HL-60/S4 (cell line): ENCODE results near the gene FNDC3B.

Source experiments
- in situ Hi-C: fragments of 300-500 bp; cut with MboI; formaldehyde crosslinking; loops from 2 replicates; pipeline ENCODE4 v1.14.3; 2022; ENCODE audit warnings: low sequenced_read_pairs

FNDC3B gene

GRCh38 chr3:172070802-172071201 lies 31.4 kb downstream of the FNDC3B start:
- in situ Hi-C loops: no loop called here

- in situ Hi-C loops: no loop called here
Observed at GRCh38 chr3:172071780-172072330, 32.5 kb downstream of the FNDC3B start.

DNA sequence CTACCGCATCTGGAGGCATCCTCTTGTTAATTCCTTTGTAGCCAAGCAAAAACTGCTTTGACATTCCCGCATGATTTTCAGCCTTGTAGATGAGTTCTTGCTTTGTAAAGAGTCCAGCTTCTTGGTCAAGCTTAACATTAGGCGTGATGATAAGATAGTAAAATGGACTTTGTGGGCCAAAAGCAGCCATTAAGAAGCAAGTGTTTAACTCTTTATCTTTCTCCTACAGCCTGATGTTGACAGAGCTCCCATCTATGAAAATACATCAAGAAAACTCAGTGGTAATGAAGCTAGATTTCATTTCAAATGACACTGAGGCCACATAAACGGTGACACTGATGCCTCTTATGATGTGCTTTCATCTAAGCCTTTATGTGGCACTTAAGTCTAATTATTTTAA lies 33.2 kb downstream of the FNDC3B start:
- in situ Hi-C loops: no loop called here

DNA sequence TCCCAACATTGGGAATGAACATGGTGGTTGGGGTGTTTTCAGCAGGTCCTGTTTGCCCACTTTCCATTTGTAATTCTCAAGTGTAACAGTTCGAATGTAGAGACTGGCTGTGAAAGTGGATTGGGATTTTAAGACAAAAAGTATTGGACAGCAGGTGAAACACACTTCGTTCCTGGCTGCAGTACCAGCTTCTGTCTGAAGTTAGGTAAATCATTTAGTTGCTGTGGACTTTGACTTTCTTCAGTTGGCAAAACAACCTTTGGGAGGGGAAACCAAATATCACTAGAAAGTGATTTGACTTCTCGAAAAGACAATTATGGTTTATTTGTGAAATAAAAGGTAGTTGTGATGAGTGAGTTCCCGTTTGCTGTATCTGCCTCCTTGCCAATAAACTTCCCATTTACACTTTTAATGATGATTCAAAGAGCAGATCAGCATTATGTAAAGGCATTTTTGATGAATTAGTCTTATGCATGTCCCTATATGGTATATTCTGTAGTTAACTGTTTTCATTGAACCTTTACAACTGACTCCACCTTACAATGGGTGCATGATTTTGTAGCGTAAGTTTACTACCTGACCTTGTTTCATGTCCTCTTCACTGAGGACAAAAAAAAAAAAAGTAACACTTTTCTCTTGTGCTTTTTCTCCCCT lies 34.0 kb downstream of the FNDC3B start:
- in situ Hi-C loops: no loop called here

DNA sequence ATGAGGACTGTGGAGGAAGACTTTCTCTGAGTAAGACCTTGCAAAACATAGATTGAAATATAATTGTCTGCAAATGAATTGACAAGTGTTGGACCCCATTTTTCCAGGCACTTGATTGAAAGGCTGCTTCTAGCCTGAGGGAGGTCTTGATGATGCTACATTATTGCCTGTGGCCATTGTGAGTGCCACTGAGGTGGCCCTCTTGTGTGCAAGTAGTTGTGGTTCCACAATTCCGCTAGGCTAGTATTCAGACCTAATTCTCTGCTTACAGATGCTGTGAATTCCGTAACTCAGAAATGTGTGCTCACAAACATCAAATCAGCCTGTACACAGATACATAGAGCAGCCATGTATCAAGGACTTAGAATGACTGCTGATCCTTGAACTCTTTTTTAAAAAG lies 34.7 kb downstream of the FNDC3B start:
- in situ Hi-C loops: no loop called here

- in situ Hi-C loops: no loop called here
Observed at GRCh38 chr3:172074586-172074985, 35.2 kb downstream of the FNDC3B start.

DNA sequence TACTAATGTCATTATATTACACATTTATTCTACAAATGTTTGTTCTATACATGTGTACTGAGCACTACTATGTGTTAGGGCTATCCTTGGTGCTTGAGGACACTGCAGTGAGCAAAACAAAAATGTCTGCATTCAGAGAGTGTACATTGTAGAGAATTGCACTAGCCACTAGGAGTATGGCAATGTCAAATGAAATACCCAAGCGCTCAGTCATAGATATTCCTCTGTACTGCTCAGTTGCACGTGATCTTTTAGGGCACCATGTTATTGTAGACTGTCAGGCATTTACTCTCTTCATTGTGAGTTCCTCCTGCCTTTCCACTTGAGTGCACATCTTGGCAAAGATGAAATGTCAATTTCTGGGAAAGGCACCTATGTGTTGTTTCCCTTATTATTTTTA lies 36.8 kb downstream of the FNDC3B start:
- in situ Hi-C loops: no loop called here

DNA sequence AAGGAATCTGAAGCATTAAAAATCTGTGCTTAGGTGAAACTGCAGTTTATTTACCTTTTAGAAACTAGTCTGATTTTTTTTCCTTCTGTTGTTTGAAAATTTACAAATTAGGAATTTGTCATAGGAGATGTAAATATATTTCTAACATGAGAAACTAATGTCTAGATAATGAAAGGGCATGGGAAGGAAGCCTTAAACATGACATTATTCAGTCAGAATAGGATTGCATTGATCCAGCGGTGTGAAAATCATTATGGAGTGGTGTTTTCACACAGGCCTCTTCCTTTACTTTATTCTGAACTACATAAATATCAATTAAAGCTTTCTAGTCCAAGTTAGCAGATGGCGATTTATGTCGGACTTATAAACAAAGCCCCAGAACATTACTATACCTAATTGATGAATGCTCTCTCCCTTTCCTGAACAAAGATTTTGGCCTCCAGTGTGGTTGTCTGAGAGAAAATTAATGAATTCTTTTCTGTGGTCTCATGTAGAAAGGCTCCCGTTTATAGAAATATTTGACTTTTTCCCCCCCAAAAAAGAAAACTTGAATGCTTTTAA lies 37.9 kb downstream of the FNDC3B start:
- in situ Hi-C loops: no loop called here

DNA sequence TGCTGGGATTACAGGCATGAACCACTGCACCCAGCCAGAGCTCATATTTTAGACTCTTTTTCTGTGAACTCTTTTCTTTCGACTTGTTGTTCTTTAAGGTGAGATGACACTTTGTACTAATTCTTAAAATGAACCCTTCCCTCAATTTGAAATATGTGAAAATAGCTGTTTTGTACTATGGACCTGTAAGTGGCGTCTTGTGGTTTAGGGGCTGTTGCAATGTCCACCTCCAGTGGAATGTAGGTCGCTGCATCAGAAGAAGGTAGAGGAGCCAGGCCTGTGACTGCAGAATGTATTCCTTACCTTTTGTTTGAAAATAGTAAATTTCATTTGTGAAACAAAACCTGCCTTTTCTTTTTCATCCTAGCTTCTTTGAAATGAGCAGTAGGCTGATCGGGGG lies 38.9 kb downstream of the FNDC3B start:
- in situ Hi-C loops: no loop called here

GRCh38 chr3:172078721-172079120 lies 39.3 kb downstream of the FNDC3B start:
- in situ Hi-C loops: no loop called here

DNA sequence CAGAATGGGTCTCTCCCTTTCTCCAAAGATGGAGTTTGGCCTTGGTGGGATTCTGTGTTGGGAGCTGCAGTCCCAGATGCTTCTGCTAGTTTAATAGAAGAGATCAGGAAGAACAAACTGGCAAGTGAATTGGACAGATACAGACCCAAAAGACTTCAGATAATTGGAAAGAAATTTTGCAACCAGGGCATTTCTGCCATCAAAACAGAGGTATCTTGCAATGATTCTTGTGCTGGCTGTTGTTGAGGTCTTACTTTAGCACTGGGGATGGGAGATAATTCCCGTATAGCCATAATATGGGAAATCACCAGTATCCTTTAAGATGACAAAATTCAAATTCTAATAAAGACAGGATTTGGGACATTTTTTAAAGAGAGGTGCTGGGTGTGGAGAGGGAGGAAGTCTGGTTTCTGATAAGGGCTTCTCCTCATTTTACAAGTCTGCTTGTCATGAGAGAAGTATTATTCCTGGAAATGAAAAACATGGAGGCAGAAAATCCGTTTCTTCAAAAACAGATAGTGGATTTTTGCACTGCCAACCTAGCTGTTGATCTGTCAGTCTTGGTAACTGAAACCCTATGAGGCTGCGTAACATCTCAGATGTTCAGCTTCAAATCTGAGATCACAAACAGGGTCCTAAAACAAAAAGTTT lies 40.1 kb downstream of the FNDC3B start:
- in situ Hi-C loops: no loop called here

GRCh38 chr3:172080503-172080902 lies 41.1 kb downstream of the FNDC3B start:
- in situ Hi-C loops: no loop called here

DNA sequence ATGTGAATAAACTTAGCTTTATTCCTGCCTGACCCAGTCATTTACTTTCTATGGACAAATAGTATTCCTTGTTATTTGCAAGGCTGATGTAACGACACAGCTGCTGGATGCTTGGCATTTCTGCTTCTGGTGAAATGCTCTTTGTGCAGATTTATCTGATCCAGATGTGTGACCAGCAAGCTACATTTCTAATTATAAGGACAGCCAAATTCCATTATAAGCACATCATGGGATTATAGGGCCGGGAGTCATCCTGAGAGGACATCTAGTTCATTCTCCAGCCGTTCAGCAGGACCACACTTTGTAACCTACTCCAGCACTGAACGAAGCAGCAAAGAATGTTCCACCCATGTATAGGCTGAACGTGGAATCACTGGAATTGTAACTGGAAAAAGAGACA lies 42.9 kb downstream of the FNDC3B start:
- in situ Hi-C loops: no loop called here

DNA sequence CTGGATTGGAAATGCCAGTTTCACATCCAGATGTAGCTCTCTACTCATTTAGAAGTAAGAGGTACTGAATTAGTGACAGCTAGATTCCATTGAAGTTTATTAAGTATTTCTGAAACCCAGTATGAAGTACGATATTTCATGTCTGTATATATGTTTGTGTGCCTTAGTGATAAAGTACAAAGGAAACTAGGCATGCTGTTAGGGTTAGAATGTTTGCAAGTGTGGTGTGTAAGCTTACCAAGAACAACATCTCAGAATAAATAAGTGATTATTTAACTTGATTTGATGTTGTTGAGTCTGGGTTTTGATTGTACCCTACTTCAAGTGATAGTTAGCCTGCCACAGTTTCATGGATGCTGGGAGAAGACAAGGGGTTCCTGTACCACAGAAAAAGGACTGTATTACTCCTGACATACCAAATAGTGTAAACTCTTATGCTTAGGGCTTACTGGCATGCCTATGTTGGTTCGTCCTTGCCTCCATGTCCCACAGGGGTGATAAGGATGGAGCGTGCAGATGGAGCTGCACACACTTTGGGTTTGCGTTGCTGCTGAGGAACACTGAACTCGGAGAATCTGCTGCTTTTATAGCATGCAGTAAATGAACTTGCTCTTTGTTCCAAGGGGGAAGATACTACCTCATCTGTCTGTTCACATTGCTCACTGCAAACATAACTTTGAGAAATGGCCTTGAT lies 43.6 kb downstream of the FNDC3B start:
- in situ Hi-C loops: no loop called here

DNA sequence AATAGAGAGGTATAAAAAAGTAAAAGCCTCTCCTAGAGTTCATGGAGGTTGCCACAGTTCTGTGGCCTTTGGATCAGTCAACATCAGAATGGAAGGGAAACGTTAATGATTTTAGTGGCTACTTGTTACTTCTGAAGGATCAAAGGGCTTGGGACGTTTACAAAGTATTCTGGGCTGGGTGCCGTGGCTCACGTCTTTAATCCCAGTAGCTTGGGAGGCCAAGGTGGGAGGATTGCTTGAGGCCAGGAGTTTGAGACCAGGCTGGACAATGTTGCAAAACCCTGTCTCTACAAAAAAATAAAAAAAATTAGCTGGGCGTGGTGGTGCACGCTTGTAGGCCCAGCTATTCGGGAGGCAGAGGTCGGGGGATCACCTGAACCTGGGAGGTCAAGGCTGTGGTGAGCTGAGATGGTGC lies 44.6 kb downstream of the FNDC3B start:
- in situ Hi-C loops: no loop called here

DNA sequence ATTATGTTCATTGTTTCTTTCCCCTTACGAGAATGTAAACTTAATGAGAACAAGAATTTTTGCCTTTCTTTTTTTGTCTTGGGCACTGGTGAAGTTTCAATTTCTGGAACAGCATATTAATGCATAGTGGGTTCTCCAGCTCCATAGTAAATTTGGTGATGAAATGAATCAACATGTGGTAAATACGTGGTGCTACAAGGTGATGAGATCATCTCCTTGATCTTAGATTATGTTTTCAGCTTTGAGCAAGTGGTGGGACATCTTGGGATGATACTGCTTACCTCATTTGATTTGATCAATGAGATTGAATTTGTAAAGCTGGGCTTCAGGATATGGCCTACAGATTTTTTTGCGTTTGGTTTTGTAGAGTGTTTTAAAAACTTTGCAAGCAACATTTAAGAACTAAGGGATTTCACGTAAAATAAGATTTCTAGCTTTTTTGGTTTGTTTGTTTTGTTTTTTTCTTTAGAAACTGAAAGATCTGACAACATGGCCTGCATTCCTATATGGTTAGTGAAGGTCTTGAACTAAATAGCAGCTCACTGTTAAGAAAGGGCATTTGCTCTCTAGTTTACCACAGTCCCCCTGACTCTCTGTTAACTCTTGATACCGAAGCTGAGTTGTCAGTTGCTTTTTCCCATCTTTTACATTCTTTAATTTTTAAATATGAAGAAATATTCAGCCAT lies 45.6 kb downstream of the FNDC3B start:
- in situ Hi-C loops: no loop called here

DNA sequence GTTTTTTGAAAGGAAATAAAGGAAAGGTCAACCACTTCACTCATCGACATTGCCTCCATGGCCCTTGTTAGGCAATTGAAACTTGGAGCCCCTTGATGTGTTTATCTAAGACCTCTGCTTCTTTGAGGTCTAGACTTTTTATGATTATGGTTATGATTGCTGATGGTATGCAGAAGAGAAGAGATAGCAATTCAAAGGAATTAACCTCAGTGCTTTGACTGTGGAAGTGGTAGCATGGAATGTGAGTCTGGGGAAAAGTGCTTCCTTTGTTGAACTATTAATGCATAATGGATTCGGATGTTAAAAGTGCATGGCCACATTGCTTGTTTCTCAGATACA lies 46.1 kb downstream of the FNDC3B start:
- in situ Hi-C loops: no loop called here

- in situ Hi-C loops: no loop called here
Observed at GRCh38 chr3:172086071-172086470, 46.7 kb downstream of the FNDC3B start.

GRCh38 chr3:172087198-172087597 lies 47.8 kb downstream of the FNDC3B start:
- in situ Hi-C loops: no loop called here

- in situ Hi-C loops: no loop called here
Observed at GRCh38 chr3:172087602-172088580, 48.5 kb downstream of the FNDC3B start.
